PC-9 (cell line): ENCODE measurements around the gene PCLO. TPM values are rescaled to one million over a fixed set of nuclear protein-coding genes. Genes with fewer than 3 reads are reported as not detected.

ENCODE experiments used
- BruUV-seq: library from RNA; stranded (reverse); fragments of 400-500 nt; replicated peaks from 2 replicates; lab custom pipeline; 2021; lab: Mats Ljungman, UMichigan
- CTCF ChIA-PET: fragments of 300-600 bp; sonication (Branson Sonifier 250); formaldehyde crosslinking; loops from one replicate; lab custom pipeline; 2022; ENCODE audit warnings: antibody characterized with exemption; lab: Charles Lee
- POLR2A ChIA-PET: fragments of 300-600 bp; sonication (Branson Sonifier 250); formaldehyde crosslinking; loops from one replicate; lab custom pipeline; 2022; ENCODE audit warnings: antibody characterized with exemption; ENCODE audit not compliant: unreplicated experiment; lab: Charles Lee
- DNase-seq, 2 experiments: peaks; one replicate each; pipeline versions ENCODE4 v3.0.0 to v3.0.0-alpha.2; 2015 to 2022; ENCODE audit warnings: mixed read lengths in 1 of 2
- H2AFZ ChIP-seq: fragments of 200-600 bp; sonication (generic); 2 replicates; pipeline ENCODE4 v1.8.1; 2017; ENCODE audit warnings: antibody characterized with exemption
- H3F3A ChIP-seq: fragments of 200-600 bp; sonication (generic); 2 replicates; pipeline ENCODE4 v1.8.1; 2017; ENCODE audit warnings: antibody characterized with exemption, mild to moderate bottlenecking, low read depth; ENCODE audit not compliant: insufficient read depth
- H3K27ac ChIP-seq: fragments of 200-600 bp; sonication (generic); 2 replicates; pipeline ENCODE4 v1.6.1; 2016; ENCODE audit warnings: mixed run types
- H3K27me3 ChIP-seq: fragments of 200-600 bp; sonication (generic); 2 replicates; pipeline ENCODE4 v1.6.1; 2016; ENCODE audit warnings: low read depth, mixed run types; ENCODE audit not compliant: insufficient read depth
- H3K36me3 ChIP-seq: fragments of 200-600 bp; sonication (generic); 2 replicates; pipeline ENCODE4 v1.6.1; 2016; ENCODE audit warnings: low read depth, mixed run types
- H3K4me1 ChIP-seq: fragments of 200-600 bp; sonication (generic); replicated peaks from 2 replicates; pipeline ENCODE4 v1.6.1; 2016; ENCODE audit warnings: mixed run types; ENCODE audit not compliant: insufficient read depth
- H3K4me2 ChIP-seq: fragments of 200-600 bp; sonication (generic); 2 replicates; pipeline ENCODE4 v1.6.1; 2017; ENCODE audit warnings: mixed run types
- H3K4me3 ChIP-seq: fragments of 200-600 bp; sonication (generic); 2 replicates; pipeline ENCODE4 v1.6.1; 2016; ENCODE audit warnings: mixed run types
- H3K79me2 ChIP-seq: fragments of 200-600 bp; sonication (generic); 2 replicates; pipeline ENCODE4 v1.6.1; 2017; ENCODE audit warnings: low read depth, mixed run types
- H3K9me2 ChIP-seq: fragments of 200-600 bp; sonication (generic); 2 replicates; pipeline ENCODE4 v1.8.1; 2017; ENCODE audit warnings: mild to moderate bottlenecking; ENCODE audit not compliant: insufficient read depth
- H3K9me3 ChIP-seq: fragments of 200-600 bp; sonication (generic); 2 replicates; pipeline ENCODE4 v1.8.1; 2016; ENCODE audit warnings: low read depth; ENCODE audit not compliant: insufficient read depth
- H4K20me1 ChIP-seq: fragments of 200-600 bp; sonication (generic); 2 replicates; pipeline ENCODE4 v1.8.1; 2017; ENCODE audit not compliant: insufficient read depth
- CTCF ChIP-seq: fragments of 200-600 bp; sonication (generic); conservative IDR thresholded peaks from 2 replicates; pipeline ENCODE4 v1.6.1; 2017; ENCODE audit warnings: mixed run types, antibody characterized with exemption, mild to moderate bottlenecking, moderate library complexity
- EZH2 ChIP-seq: fragments of 200-600 bp; sonication (generic); IDR thresholded peaks from 2 replicates; pipeline ENCODE4 v1.8.0; 2017; ENCODE audit warnings: antibody characterized with exemption, low read depth
- intact Hi-C: fragments of 100-400 bp; cut with micrococcal nuclease; formaldehyde crosslinking; loops from one replicate; pipeline ENCODE4 v1.10.0; 2022; ENCODE audit not compliant: unreplicated experiment
- total RNA-seq: library from RNA; stranded (reverse); gene quantifications from 2 replicates; pipeline ENCODE4 v1.2.3, GENCODE V29; 2021

PCLO gene
- total RNA-seq, 1 experiment from 2014 or later = 4.0 TPM

- TF ChIP-seq EZH2 = no peak
- TF ChIP-seq CTCF = no peak
- no peaks in the 10 kb centered on the region for H3K36me3 ChIP-seq
- ChIA-PET CTCF (no interaction called here), POLR2A (no interaction called here)
- no peak overlapping the region for H3K4me3 ChIP-seq
- H3K27me3 ChIP-seq = no peaks in the 10 kb centered on the region
- no peak overlapping the region for H2AFZ ChIP-seq
- H3K4me1 ChIP-seq = no peaks in the 10 kb centered on the region
- no peaks in the 10 kb centered on the region for H3K79me2 ChIP-seq
- no peaks in the 10 kb centered on the region for H3K9me2 ChIP-seq
- intact Hi-C loops = no loop called here
- no peaks in the 10 kb centered on the region for H3K9me3 ChIP-seq
- no peaks in the 10 kb centered on the region for H3F3A ChIP-seq
- BruUV-seq = no TSS peak
- H3K27ac ChIP-seq = no peak overlapping the region
- H3K4me2 ChIP-seq = no peak overlapping the region
- H4K20me1 ChIP-seq = no peaks in the 10 kb centered on the region
- no peak for DNase-seq
Measured at GRCh38 chr7:83119494-83119893, 43.2 kb downstream of the PCLO start.

GRCh38 chr7:83119026-83119382 is 43.7 kb downstream of the PCLO start:
- intact Hi-C loops = no loop called here
- Histone ChIP-seq H3F3A (no peaks in the 10 kb centered on the region), H3K4me2 (no peak overlapping the region), H3K9me2 (no peaks in the 10 kb centered on the region), H4K20me1 (no peaks in the 10 kb centered on the region), H3K4me3 (no peak overlapping the region), H3K27me3 (no peaks in the 10 kb centered on the region), H3K27ac (no peak overlapping the region), H3K9me3 (no peaks in the 10 kb centered on the region), H3K36me3 (no peaks in the 10 kb centered on the region), H2AFZ (no peak overlapping the region), H3K79me2 (no peaks in the 10 kb centered on the region), H3K4me1 (no peaks in the 10 kb centered on the region)
- POLR2A ChIA-PET = no interaction called here
- TF ChIP-seq EZH2 (no peak), CTCF (no peak)
- DNase-seq = no peak
- CTCF ChIA-PET = no interaction called here
- no TSS peak for BruUV-seq

GRCh38 chr7:83118347-83119025 is 44.2 kb downstream of the PCLO start:
- Histone ChIP-seq H3K79me2 (no peaks in the 10 kb centered on the region), H3K36me3 (no peaks in the 10 kb centered on the region), H3K9me3 (no peaks in the 10 kb centered on the region), H3K27ac (no peak overlapping the region), H3K27me3 (no peaks in the 10 kb centered on the region), H3K4me1 (no peaks in the 10 kb centered on the region), H3K4me3 (no peak overlapping the region), H3K9me2 (no peaks in the 10 kb centered on the region), H3F3A (no peaks in the 10 kb centered on the region), H2AFZ (no peak overlapping the region), H3K4me2 (no peak overlapping the region), H4K20me1 (no peaks in the 10 kb centered on the region)
- CTCF ChIA-PET = no interaction called here
- POLR2A ChIA-PET = no interaction called here
- DNase-seq = no peak
- no TSS peak for BruUV-seq
- intact Hi-C loops = no loop called here
- TF ChIP-seq CTCF = no peak
- TF ChIP-seq EZH2 = no peak
